GM21528 (cell line): ENCODE data around the gene LMO2.
"Not testable (repeated sequence)": the region's sequence is repeated elsewhere in the genome, so short reads cannot be mapped to it uniquely, and the experiment has no call there.

Experiments
- ATAC-seq: cut with Tn5 transposase; IDR thresholded peaks from one replicate; pipeline ENCODE4 v1.9.1; 2021; ENCODE audit warnings: mild to moderate bottlenecking, moderate library complexity; ENCODE audit not compliant: unreplicated experiment, low FRiP score

LMO2 gene

DNA sequence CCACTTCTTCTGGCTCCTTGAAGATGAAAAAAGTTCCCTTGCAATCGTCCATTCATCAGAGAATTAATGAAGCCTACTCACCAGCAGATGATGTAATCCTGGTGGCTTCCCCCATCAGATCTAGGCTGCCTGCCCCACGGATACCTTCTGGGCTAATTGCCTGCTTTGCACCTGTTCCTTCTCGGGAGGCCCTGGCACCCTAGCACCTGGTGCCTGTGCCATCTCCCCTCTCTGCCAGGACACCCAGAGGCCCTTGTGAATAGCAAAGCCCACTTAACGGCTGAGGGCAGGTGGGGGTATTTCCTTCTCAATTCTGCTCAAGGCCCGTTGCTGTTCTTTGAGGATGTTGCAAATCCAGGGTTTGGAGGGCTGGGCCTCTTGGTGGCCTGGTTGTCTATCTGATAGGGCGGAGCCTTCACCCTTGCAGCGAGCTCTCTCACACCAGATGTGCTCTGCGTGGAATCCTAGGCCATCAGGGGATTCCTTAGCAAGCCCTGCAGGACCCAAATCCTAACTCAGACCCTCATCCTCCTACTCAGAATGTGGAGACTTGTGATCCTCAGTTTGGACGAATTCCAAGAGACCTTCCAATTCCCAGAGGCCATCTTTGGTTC is at the start of gene LMO2:
TSS of gene LMO2 (minus strand) at position 363 of the 614 bp plus-strand sequence. CDS start 22,360 bp downstream, outside the sequence.
- no peak for ATAC-seq

GRCh38 chr11:33940538-33940815 is 48.6 kb upstream of the LMO2 start:
- ATAC-seq: no peak

GRCh38 chr11:33936725-33937604 is 45.1 kb upstream of the LMO2 start:
- no peak for ATAC-seq

DNA sequence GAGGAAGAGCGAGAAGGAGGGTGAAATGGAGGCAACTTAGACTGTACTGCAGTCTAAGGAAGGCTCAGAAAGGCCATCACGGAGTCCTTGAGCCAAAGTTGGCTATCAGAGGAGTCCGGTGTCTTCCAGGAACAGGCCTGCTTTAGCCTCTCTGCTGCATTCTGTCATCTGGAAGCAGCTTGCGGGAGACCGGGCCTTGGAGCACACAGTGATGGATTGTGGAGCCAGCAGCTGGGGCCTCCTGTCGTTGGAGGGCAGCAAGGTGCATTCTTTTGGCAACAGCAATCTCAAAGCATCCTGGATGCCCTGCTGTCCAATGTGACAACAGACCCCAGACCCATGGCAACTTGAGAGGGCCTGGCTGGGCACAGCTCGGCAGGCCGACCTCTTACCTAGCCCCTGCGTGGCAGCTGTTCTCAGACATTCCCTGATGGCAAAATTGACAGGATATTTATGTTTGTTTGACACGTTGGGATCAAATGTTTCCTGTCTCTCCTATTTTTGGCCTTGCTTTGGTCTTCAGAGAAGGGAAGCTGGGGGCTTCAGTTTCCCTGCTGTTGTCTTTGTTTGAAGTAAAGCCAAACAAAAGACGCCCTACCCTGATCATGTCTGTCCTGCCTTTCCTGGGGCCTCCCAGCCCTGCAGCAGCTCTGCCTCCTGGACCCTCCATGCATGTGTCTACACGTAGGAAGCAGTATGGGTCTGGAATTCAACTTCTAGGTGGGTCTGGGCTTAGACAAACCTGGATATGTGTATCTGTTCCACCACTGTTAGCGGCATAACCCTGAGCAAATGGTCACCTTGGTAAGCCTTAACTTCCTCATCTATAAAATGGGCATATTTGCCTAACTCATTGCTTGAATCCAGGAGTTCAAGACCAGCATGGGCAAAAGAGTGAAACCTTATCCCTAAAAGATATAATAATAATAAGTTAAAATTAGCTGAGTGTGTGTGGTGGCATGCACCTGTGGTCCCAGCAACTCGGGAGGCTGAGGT is 43.9 kb upstream of the LMO2 start:
- no peak for ATAC-seq

- ATAC-seq: no peak
Measured at GRCh38 chr11:33935005-33935404, 43.1 kb upstream of the LMO2 start.

GRCh38 chr11:33934450-33934849 is 42.6 kb upstream of the LMO2 start:
- no peak for ATAC-seq

- no peak for ATAC-seq
Measured at GRCh38 chr11:33933602-33934001, 41.7 kb upstream of the LMO2 start.

GRCh38 chr11:33932721-33933120 is 40.8 kb upstream of the LMO2 start:
- ATAC-seq: no peak

DNA sequence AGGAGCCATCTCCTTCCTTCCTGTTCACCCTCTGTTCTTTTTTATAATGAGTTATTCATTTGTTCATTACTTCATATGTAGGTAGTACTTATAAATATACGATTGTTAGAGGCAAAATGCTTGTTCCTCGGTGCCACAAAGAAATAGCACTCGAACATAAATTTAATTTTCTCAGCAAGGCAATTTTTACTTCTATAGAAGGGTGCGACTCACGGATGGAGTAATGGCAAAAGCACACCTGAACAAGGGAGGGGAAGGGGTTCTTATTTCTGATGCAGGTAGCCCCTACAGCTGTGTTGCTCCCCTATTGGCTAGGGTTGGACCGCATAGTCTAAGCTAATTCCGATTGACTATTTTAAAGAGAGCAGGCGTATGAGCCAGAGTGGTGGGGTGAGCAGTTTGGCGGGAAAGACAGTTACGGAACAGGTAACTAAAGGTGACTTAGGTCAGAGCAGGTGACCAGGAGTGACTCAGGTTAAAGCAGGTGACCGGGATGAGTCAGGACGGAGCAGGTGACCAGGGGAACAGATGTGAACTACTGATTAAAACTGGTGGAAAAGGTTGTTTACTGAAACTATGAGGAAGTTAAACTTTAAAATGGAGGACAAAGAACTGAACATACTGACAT is 40.0 kb upstream of the LMO2 start:
- not testable (repeated sequence) for ATAC-seq

- no peak for ATAC-seq
Measured at GRCh38 chr11:33931067-33931466, 39.2 kb upstream of the LMO2 start.

DNA sequence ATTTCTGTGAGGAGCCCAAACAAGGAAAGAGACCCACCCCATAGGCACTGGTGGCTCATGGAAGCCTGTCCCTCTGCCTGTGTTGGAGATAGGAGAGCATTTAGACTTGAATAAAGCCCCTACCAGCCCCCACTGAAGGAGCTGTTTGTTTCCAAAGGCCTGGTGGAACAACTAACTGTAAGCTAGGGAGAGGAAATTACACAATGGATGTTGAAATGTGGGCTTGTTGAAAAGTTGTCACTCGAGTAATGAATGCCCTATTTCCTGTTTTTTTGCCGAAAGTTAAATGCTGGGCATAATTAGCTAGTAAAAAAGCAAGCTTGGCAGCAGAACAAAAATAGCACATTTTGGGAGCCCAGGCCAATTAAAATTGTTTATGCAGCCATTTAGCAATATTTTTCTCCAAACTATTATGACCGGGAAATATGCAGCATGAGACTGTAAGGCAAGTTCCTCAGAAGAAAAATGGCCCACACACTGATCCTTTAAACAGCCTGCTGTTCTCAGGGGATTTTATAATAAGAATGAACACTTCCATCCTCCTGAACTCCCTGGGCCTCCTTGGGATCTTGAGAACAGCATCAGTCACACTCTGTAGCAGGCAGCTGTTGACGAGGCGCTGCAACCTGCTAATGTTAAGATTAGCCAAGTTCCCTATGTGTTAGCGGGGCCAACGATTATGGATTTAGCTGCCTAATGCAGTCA is 38.6 kb upstream of the LMO2 start:
- no peak for ATAC-seq

DNA sequence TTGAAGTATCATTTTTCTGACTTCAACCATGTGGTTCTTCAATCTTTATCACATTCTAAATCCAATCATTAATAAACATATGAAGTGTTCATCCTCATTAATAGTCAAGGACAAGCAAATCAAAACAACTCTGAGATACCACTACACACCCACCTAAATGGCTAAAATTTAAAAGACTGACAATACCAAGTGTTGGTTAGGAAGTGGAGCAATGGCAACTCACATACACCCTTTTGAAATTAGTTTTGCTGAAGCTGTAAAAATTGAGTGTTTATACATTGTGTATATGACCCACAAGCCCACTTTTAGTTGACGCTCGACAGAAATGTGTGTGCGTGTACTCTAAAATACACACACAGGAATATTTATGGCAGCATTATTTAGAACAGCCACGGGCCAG is 36.7 kb upstream of the LMO2 start:
- ATAC-seq: no peak

GRCh38 chr11:33926671-33927552 is 35.0 kb upstream of the LMO2 start:
- no peak for ATAC-seq

GRCh38 chr11:33924341-33924740 is 32.5 kb upstream of the LMO2 start:
- ATAC-seq: no peak

DNA sequence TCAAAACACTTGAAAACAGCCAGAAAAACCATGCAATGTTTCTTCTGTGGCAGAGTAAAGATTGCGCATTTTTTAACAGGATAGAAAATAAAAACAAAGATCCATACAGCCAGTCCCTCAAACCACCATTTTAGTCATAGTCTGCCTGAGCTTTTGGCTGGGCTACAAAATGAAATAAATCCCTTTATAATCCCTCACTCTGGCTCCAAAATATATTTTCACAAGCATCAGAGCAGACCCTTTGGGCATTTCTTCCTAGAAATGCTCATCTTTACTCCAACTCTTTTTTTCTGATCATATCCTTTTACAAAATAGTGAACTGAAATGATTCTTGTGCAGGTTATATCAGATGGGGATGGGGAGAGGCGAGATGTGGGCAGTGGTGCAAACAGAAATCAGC is 31.8 kb upstream of the LMO2 start:
- ATAC-seq: no peak

DNA sequence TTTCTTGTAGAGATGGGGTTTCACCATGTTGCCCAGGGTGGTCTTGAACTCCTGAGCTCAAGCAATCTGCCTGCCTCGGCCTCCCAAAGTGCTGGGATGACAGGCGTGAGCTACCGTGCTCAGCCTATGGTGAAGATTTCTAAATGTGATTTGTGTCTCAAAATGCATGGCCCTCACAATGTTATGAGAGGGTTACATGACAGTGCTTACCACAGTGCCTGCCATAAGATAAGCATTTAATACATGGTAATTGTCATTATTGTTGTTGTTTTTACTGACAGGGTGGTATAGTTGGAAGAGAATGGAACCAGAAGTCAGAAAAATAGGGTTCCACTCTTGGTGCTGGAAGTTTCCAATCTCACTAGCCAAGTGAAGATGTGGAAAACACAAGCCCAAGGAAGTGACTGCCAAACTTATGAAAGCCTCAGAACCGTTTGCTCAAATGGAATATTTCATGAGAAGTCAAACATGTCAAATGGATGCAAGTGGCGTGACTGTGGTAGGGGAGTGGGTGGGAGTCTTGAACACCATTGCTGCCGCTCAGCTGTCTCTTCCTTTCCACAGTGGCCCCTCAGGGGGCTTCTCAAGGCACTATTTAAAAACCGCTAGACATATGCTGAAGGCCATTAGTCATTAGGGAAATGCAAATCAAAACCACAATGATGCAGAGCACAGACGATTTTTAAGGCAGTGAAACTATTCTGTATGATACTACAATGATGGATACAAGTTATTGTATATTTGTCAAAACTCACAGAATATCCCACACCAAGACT is 29.1 kb upstream of the LMO2 start:
- peak; percentile 88 for ATAC-seq

DNA sequence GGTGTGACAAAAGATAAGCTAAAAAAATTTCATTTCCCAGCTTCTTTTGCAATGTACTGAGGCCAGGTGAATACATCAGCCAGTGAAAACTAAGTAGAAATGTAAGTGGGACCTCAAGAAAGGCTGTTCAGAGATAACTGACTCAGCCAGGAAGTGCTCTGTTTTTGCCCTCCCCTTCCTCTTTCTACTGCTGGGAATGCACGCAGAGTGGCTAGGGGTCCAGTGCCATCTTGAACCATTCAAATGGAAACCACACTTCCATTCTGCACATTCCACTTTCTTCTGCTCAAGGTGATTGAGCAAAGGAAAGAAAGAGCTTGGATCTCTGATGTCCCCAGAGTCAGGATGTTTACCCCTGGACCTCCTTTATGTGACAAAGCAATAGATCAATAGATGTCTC is 27.8 kb upstream of the LMO2 start:
- no peak for ATAC-seq

DNA sequence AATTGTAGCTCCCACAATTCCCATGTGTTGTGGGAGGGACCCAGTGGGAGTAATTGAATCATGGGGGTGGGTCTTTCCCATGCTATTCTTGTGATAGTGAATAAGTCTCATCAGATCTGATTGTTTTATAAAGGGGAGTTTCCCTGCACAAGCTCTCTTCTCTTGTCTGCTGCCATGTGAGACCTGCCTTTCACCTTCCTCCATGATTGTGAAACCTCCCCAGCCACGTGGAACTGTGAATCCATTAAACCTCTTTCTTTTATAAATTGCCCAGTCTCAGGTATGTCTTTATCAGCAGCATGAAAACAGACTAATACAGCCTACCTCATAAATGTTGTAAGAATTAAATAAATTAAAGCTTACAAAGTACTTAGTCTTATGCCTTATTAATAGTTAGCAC is 25.5 kb upstream of the LMO2 start:
- not testable (repeated sequence) for ATAC-seq
